Activated effector memory CD4-positive, alpha-beta T cell treated with Interleukin-2 at 50 U/mL for 16 hours (primary cell): ENCODE data around the gene DALRD3.
A peak's percentile ranks its signal among the peaks of the same experiment; 100 is the strongest.

ENCODE experiments used
- DNase-seq: peaks from one replicate; pipeline ENCODE4 v3.0.0-alpha.2; 2020

The DALRD3 gene

DNA sequence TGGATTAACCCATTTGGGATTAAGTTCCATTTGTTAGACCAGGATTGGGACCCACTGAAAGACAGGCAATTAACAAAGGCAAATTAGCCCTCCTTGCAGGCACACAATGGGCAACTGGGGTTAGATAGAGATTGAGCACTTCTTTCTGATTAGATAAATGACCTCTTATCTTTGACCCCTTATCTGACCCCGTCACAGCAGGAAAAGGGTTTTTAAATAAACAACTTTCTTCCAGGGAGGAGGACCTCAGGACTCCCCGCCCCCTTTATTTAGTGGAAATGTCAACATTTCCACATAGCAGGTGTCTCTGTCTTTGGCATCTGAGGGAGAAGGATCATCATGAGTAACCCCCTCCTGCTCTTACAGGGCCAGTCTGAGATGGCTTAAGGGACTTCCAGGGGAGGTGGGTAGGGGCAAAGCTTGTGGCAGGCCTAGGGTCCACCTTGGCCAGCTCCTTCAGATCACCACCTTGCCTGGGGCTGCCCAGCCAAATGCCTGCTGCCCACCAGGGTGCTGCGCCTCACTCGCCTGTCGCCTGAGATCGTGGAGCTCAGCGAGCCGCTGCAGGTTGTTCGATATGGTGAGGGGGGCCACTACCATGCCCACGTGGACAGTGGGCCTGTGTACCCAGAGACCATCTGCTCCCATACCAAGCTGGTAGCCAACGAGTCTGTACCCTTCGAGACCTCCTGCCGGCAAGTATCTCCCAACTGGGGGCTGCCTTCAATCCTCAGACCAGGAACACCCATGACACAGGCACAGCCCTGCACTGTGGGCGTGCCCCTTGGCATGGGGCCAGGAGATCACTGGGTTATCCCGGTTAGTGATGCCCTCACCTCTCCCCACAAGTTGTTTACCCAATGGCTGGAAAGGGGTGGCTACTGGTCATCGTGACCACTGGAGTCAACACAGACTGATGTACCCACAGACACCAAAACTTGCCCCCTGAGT is 13.8 kb downstream of the DALRD3 start:
- no peak for DNase-seq

DNA sequence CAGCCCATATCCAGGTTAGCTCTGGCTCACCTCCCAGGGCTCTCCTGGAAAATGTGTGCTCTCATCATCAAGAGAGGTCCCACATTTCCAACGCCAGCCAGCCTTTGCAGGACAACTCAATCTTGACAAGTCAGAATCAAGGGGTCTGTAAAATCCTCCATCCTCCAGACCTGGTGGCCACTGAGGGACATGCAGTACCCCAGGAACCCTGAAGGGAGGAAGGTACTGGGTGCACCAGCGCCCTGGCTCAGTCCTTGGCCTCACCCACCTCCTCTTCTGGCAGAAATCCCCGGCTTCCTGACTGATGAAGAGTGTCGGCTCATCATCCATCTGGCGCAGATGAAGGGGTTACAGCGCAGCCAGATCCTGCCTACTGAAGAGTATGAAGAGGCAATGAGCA is 17.2 kb downstream of the DALRD3 start:
- no peak for DNase-seq

DNA sequence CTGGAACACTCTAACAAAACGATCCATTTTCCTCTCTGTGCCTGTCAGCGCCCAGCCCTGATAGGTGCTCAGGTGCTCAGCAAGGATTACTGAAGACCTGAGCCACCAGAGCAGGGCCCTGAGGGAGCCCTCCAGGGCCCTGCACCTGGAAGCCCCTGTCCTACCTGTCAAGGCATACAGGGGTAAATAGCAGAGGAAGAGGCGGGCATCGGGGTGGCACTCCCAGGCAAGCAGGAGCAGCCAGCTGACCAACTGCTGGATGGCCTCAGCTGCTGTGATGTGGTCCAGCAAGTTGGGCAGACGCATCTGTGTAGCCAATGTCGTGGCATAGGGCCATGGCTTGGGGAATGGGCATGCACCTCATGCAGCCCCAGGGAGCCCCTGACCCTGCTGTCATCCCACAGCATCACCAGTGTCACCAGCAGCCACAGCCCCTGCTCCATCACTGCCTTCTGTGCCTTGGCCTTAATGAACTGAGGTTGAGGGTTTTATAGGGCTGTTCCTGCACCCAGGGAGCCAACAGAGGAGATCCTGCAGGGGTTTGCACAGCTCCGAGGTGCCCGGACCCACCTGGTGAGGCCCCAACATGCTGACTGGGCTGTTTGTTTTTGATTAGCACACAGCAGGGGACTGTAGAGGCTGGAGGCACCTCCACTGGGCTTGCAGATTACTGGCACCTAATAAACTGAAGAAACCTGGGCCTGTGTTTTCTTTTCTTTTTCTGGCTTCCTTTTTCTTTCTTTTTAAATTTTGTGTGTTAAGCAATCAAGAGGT is 19.1 kb downstream of the DALRD3 start:
- DNase-seq = no peak

DNA sequence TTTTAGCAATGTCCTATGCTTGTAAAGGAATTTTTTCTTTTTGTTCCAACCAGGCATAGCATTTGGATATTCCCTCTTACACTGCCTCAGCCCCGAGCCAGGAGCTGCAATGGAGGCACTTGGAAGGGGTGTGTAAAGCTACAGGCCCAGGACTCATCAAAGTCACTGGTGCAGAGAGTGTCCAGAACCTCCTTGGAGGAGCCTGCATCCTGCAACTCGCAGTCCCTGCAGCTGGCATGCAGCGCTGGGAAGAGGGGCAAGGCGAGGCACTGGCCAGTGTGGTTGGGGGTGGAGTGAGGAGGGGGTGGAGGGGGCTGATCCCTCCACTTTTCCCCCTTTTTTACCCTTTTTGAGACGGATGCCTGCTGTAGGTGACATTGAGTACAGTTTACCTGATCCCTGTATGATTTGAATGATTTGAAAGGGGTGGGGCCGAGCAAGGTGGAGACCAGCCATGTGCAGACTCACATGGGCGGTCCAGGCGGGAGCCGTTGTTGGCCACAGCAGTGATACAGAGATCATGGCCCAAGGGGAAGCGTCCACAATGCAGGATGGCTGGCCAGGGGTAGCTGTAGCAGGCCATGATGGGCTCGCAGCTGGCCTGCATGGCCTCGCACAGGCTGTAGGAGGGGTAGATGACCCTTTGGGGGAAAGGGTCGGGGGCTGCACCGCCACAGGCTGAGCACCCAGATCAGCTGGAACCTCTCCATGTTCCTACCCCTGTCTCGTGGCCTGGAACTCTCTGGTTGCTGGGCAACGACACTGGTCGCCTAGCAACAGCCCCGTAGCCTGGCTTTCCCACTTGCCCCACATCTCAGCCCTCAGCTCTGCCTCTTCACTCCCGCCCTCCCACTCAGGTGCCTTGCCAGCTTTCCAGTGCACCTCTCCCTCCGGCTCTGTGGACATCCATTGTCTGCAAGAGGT is 20.4 kb downstream of the DALRD3 start:
- no peak for DNase-seq

DNA sequence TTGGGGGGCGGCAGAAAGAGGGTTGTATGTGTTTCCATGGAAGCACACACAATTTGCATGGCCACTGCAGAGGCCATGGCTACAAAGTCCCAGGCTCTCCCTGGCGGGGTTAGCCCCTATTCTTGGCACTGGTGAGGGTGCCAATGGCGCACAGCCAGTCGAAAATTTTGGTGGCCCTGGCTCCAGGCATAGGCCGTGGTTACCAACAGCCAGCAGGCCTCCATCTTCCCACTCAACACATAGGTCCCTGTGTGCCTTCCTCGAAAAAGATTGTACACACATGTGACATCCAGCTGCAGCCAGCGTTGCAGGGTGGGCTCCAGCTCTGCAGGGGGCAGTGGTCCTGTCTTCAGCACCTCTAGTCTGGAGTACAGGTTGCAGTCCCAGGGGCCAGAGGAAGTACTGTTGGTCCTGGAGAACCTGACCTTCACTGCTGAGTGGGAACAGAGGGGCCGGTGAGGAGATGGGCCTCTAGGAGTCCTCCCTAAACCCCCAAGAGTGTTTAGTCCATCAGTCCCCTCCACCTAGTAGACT is 21.2 kb downstream of the DALRD3 start:
- DNase-seq = no peak

DNA sequence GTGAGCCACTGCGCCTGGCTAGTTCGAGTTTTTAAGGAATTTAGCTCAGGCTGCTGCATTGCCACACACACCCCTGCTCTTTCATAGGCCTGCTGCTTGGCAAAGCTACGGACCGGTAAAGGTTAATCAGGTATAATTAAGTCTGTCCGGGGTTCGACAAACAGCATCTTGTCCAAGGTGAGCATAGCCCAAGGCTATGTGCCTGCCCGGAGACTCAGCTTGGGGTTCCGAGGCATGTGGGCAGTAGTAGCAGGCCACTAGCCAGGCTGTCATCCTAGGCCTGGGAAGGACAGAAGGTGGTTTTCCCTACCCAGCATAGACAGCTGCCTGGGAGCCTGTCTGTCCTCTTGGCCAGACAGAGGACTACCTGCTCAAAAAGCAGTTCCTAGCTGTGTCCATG is 21.7 kb downstream of the DALRD3 start:
- DNase-seq = no peak

DNA sequence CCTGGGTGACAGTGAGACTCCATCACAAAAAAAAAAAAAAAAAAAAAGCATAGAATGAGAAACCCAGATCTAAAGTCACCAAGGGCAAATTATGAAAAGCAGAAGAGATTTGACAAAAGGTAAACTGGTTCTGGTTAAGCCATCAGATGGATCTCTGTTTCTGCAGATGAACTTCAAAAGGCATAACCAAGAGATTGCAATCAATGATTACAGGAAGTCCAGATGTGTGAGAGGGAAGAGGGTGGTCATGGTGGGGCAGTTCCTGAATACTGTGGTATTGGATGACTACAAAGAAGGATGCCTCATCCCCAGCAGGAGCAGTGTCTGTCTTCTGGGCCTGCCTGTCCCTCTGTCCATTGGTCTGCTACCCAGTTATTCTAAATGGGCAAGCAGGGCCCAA is 24.5 kb downstream of the DALRD3 start:
- no peak for DNase-seq

DNA sequence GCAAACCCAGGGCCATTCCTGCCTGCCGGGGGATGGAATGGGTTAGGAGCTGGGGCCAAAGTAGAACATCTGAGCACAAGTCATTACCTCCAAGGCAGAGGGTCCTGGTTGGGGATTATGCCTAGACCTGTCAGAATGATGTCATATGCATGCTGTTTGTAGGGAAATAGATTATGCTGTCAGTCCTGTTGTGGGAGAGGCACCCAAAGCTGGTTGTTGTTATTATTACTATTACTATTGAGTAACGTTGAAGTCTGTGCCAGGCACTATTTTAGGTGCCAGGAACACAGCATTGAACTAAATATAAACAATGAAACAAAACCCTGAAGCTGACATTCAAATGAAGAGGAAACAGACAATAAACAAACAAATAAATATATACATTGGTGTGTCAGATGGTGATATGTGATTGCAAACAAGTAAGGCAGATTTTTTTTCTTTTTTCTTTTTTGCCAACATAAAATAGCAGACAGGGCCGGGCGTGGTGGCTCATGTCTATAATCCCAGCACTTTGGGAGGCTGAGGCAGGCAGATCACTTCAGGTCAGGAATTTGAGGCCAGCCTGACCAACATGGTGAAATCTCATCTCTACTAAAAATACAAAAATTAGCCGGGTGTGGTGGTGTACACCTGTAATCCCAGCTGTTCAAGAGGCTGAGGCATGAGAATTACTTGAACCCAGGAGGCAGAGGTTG is 26.4 kb downstream of the DALRD3 start:
- DNase-seq = no peak

DNA sequence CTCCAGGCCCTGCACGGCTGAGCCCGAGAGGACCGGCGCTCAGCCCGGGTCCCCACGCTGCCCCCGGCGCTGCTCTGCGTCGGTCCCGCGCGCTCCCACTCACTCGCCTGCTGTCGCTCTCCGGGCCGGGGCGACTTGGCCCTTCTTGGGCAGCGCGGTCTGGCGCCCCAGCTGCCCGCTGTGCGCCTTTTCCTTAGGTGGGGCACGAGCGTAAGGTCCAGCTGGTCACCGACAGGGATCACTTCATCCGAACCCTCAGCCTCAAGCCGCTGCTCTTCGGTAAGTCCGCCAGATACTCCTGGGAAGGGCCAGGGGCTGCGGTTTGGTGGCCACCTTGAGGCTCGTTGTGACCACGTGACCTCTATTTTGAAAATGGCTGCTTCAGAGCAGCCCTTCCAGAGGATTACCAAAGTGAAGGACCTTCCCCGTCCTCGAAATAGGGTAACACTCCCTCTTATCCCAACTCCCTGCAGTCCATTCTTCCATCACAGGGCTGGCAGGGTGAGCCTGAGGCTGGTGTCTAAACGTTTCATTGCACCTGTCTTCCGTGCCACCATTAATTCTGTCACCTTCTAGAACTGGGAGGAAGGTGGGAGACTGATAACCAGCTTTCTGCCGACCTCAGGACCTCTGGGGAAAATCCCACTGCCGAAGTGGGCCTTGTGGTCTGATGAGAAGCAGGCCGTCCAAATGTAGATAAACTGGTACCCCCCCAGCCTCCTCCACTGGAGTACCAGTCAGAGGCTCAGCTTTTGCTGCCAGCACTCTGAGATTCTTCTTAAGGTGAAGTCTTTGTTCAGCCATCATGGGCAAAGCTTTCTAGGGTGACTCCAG is 27.5 kb downstream of the DALRD3 start:
- peak; percentile 10 for DNase-seq

DNA sequence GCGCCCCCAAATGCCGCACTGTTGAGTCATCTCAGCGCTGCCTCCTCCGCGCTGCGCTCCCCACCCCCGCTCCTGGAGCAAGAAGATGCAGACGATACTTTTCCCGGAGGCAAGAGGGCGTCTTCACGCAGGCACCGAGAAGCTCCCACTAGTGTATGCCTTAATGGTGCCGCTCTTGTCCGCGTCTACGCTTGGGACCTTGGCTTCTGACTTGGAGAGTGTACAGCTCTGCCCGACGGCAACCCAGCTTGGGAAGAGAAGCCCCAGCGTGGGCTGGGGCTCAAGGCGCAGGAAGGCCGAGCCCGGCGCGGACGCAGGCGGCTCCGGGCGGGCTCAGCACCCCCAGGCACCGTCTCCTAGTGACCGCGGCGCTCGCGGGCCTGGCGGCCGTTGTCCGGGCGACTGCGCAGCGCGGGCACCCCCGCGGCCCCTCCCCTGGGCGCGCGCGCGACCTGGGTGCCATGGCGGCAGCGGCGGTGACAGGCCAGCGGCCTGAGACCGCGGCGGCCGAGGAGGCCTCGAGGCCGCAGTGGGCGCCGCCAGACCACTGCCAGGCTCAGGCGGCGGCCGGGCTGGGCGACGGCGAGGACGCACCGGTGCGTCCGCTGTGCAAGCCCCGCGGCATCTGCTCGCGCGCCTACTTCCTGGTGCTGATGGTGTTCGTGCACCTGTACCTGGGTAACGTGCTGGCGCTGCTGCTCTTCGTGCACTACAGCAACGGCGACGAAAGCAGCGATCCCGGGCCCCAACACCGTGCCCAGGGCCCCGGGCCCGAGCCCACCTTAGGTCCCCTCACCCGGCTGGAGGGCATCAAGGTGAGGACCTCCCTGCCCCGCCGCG is 28.4 kb downstream of the DALRD3 start, which contains the start of gene P4HTM:
Gene P4HTM (plus strand): TSS at position 446 of the 840 bp plus-strand sequence. CDS start 16 bp downstream, at position 462.
- DNase-seq = peak; percentile 60

DNA sequence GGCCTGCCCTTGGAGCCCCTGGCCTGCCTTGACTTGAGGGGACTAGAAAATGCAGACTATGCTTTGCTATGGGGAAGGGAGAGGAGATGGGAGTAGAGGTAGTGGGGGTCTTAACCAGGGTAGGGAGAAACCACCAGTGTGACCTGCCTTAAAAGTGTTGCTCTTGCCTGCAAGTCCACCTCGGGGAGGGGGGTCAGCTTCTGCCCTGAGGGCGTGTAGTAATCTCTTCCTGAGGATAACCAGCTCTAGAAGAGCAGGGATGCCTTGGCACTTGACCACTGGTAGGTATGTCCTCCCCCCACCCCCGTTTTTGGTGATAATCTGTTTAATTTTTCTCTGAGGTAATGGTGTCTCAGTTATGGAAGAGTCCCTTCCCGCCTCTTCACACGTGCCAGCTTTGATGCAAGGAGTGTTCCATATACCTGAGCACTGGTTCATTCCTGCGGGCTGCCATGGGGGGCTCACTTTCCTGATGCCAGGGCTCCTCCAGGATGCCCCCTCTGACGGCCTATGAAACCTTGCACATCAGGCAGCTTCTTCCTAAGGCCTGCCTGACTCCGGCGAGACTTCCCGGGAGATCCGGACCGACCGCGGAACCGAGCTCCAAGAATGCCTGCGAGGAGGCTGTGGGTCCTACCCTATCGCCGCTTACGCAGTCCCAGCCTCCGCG is 29.1 kb downstream of the DALRD3 start:
- no peak for DNase-seq

DNA sequence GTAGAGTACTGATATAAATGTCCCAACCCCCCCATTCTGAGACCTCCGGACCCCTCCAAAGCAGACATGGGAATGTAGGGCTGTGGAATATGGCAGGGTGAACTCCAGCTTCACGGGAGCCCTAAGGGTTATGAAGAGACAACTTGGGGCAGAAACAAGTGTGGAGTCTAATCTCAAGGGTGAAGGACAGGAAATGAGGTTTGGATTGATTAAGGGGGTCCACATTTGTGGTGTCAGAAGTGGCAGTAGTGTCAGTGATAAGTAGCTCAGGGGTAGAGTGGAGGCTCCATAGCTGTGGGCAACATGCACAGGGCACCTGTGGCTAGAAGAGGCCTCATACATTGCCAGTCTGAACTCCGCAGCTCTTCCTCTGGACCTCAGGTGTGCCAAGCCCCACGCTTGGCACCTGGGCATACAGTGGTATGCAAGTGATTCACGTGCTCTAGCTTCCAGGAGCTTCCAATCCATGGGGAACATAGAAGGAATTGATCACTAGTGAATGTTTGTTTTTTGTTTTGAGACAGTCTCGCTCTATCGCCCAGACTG is 32.5 kb downstream of the DALRD3 start:
- DNase-seq = no peak

DNA sequence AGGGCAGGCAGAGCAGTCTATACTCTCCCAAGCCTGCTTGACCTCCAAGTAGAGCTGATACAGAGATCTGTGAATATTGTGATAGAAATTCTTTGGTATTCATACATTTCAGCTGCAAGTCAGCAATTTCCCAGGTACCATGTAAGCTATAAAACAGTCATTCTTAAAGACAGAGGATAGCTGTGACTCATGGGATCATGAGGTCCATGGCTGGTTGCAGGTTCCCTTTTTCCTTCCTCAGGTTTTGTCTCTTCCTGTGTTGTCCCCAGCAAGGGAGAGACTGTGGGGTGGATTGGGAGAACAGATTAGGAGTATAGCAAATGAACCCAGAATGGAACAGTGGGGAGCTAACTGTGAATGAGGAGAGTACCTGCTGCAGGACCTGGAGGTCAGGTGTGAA is 33.7 kb downstream of the DALRD3 start:
- DNase-seq = no peak

DNA sequence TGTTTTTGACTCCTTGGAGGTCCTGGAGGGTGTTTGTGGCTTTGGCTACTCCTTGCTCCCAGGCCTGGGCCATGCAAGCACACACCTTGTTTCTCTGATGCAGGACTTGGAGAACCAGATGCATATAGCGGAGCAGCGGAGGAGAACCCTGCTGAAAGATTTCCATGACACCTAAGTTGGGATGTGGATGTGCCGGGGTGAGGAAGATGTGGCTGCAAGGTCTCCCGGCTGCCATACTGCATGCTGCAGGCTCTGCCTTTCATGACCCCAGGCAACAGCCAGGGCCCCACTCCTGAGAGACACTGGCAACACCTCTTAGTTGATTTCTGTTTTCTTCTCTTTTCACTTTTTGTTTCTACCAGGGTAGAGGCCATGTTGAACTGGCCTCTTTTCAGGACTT is 35.3 kb downstream of the DALRD3 start:
- no peak for DNase-seq

DNA sequence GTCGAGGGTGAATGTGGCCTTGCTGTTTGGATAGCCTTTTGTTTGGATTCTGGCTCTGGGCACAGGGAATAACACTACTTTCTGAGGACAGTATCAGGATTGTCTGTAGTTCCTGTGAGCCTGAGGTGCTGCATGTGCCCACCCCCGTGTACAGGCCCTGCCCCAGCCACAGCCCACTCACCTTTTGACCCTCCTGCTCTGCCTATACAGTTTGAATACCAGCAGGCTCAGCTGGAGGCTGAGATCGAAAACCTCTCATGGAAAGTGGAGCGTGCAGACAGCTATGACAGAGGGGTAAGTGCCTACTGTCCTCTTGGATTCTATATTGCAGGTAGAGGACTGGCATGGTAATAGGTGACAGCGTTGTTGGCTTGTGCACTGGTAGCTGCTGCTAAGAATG is 35.7 kb downstream of the DALRD3 start:
- no peak for DNase-seq

DNA sequence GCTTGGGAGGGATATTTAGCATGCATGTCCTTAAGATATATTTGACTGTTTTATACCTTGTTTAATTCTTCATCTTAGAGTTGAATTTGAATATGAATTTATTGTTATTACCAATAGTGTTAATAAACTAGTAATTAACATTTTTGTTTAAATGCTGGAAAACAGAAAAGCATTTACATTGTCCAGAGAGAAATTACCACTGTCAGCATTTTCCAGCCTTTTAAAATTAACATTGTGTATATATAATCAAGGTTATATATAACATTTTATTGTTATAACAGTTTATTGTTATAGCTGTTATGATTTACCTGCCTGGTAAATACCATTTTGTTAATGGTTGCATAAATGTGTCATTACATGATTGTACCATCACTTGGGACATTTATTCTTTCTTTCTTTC is 36.4 kb downstream of the DALRD3 start:
- no peak for DNase-seq

DNA sequence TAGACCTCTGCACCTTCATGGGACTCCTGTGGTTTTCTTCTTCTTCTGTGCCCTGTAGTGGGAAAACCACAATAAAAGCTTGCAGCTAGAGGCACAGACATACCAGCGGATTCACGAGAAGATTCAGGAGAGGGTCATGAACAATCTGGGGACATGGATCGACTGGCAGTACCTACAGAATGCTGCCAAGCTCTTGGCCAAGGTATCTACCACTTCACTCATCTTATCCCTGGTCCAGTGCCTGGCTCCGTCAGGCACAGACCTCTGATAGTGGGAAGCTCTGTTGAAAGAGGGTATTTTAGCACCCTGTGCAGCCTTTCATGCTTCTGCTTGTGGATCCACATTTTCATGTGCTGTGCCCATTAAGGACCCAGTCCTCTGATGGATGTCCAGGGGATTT is 38.1 kb downstream of the DALRD3 start:
- no peak for DNase-seq

DNA sequence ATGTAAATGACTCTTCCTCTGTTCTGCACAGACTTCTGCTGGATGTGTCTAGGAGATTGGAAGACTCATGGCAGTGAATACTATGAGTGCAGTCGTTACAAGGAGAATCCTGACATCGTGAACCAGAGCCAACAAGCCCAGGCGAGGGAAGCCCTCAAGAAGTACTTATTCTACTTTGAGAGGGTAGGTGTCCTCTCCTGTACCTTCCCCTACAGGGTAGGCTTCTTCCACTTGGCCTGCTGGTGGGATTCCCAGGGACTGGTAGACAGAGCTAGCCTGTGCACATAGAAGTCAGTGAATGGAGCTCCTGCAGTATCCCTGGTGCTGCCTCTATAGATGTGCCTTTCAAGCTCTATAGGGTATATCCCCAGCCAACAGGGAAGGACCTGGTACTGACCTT is 38.9 kb downstream of the DALRD3 start:
- DNase-seq = no peak
